SH-SY5Y (cell line): Measurements from ENCODE around the gene PPAT.

Source experiments
- GATA2 ChIP-seq: IDR thresholded peaks from 2 replicates; pipeline ENCODE4 v1.6.1; 2011; ENCODE audit warnings: mild to moderate bottlenecking, low read depth, low read length
- GATA3 ChIP-seq: IDR thresholded peaks from 2 replicates; pipeline ENCODE4 v1.6.1; 2011; ENCODE audit warnings: low read depth, mild to moderate bottlenecking, low read length, moderate library complexity

DNA sequence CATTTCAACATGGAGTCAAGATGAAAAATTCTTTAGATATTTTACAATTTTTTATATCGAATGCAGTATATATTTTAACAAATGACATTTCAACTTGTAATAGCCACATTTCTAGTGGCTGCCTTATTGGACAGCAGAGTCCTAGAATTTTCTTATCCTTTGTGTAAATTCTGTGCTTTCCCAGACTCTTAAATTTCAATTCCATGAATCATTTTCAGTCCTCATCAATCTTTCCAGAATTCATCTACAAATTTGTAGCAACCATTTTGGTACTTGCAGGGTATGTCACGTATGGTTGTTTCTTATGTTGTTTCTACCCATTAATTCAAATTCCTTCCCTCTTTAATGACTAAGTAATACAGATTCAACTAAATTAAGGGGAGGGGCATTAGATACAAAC lies 3.4 kb upstream of the PPAT start:
- no peak for TF ChIP-seq GATA2
- TF ChIP-seq GATA3, result no peak
